ENCODE results near the gene POR.
A peak's percentile ranks its signal among the peaks of the same experiment; 100 is the strongest.
"Not testable (repeated sequence)": the region's sequence is repeated elsewhere in the genome, so short reads cannot be mapped to it uniquely, and the experiment has no call there.

POR gene

GRCh38 chr7:75875113-75876080 lies 39.6 kb upstream of the POR start:
- Histone ChIP-seq H3K4me3 (ENCODE audit: low read depth, low read length) (no peak overlapping the region), H3K27me3 (ENCODE audit: control insufficient read depth, insufficient read depth, low read length) (peaks cover 10% of the 10 kb centered on the region), H3K27ac (ENCODE audit: low read depth, low read length) (no peak overlapping the region), H3K36me3 (ENCODE audit: control insufficient read depth, insufficient read depth, low read length) (0 out of 2 replicates have a peak, but pooled peaks cover under 1% of the 10 kb centered on the region), H3K9me3 (ENCODE audit: control insufficient read depth, insufficient read depth, low read length) (no peaks in the 10 kb centered on the region), H3K4me1 (ENCODE audit: control insufficient read depth, insufficient read depth, low read length) (peaks cover 15% of the 10 kb centered on the region), H3K9ac (ENCODE audit: low read depth, low read length) (no peak overlapping the region)

DNA sequence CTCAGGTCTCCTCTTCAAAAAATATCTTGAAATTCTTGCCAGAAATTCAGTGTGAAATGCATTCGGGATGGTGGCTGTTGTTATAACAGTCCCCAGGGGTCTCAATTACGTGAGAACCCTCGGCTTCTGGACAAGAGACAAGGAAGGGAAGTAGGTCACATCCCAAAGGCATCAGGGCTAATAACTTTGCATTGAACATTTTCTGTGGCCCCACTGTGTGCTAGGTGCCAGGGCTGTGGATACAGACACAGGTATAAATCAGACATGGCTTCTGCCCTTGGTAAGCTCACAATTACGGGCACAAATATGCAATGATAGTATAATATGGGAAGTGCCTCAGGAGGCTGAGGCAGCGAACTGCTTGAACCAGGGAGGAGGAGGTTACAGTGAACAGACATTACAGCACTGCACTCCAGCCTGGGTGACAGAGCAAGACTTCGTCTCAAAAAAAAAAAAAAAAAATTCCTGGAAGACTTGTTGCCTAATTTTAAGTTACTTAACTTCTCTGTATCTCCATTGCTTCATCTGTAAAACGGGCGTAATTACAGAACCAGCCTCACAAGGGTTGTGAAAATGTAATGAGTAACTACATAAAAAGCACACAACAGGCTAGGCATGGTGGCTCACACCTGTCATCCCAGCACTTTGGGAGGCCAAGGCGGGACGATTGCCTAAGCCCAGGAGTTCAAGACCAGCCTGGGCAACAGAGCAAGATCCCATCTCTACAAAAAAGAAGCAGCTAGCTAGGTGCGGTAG lies 38.7 kb upstream of the POR start:
- no peaks in the 10 kb centered on the region for H3K9me3 ChIP-seq (ENCODE audit: control insufficient read depth, insufficient read depth, low read length)
- no peak overlapping the region for H3K9ac ChIP-seq (ENCODE audit: low read depth, low read length)
- H3K27ac ChIP-seq (ENCODE audit: low read depth, low read length) = no peak overlapping the region
- H3K4me3 ChIP-seq (ENCODE audit: low read depth, low read length) = no peak overlapping the region
- peaks cover 15% of the 10 kb centered on the region for H3K27me3 ChIP-seq (ENCODE audit: control insufficient read depth, insufficient read depth, low read length)
- H3K36me3 ChIP-seq (ENCODE audit: control insufficient read depth, insufficient read depth, low read length) = 0 out of 2 replicates have a peak, but pooled peaks cover 4% of the 10 kb centered on the region
- peaks cover 15% of the 10 kb centered on the region for H3K4me1 ChIP-seq (ENCODE audit: control insufficient read depth, insufficient read depth, low read length)

- H3K9ac ChIP-seq (ENCODE audit: low read depth, low read length) = no peak overlapping the region
- peaks cover 15% of the 10 kb centered on the region for H3K27me3 ChIP-seq (ENCODE audit: control insufficient read depth, insufficient read depth, low read length)
- H3K36me3 ChIP-seq (ENCODE audit: control insufficient read depth, insufficient read depth, low read length) = peaks cover 21% of the 10 kb centered on the region
- H3K27ac ChIP-seq (ENCODE audit: low read depth, low read length) = peak overlapping the region; percentile 39
- no peaks in the 10 kb centered on the region for H3K9me3 ChIP-seq (ENCODE audit: control insufficient read depth, insufficient read depth, low read length)
- peak overlapping the region; percentile 53 for H3K4me3 ChIP-seq (ENCODE audit: low read depth, low read length)
- H3K4me1 ChIP-seq (ENCODE audit: control insufficient read depth, insufficient read depth, low read length) = peaks cover 19% of the 10 kb centered on the region
Observed at GRCh38 chr7:75878312-75878768, 36.6 kb upstream of the POR start.

- peaks cover 15% of the 10 kb centered on the region for H3K27me3 ChIP-seq (ENCODE audit: control insufficient read depth, insufficient read depth, low read length)
- peaks cover 27% of the 10 kb centered on the region for H3K36me3 ChIP-seq (ENCODE audit: control insufficient read depth, insufficient read depth, low read length)
- H3K4me1 ChIP-seq (ENCODE audit: control insufficient read depth, insufficient read depth, low read length) = peaks cover 19% of the 10 kb centered on the region
- peak within 1 kb of the TSS; percentile 81 for H3K27ac ChIP-seq (ENCODE audit: low read depth, low read length)
- H3K4me3 ChIP-seq (ENCODE audit: low read depth, low read length) = peak within 1 kb of the TSS; percentile 86
- H3K9me3 ChIP-seq (ENCODE audit: control insufficient read depth, insufficient read depth, low read length) = no peaks in the 10 kb centered on the region
- peak within 1 kb of the TSS; percentile 73 for H3K9ac ChIP-seq (ENCODE audit: low read depth, low read length)
Observed at GRCh38 chr7:75878769-75879611, 36.0 kb upstream of the POR start, which contains the start of gene RHBDD2. RHBDD2 (plus strand) TSS chr7:75879034; CDS start chr7:75879083, 49 bp downstream.

GRCh38 chr7:75879771-75880184 lies 35.2 kb upstream of the POR start:
- peak overlapping the region; percentile 86 for H3K4me3 ChIP-seq (ENCODE audit: low read depth, low read length)
- peaks cover 19% of the 10 kb centered on the region for H3K4me1 ChIP-seq (ENCODE audit: control insufficient read depth, insufficient read depth, low read length)
- H3K9ac ChIP-seq (ENCODE audit: low read depth, low read length) = peak overlapping the region; percentile 73; the same call in 1 of the 2 replicates
- H3K27ac ChIP-seq (ENCODE audit: low read depth, low read length) = peak overlapping the region; percentile 23
- peaks cover 15% of the 10 kb centered on the region for H3K27me3 ChIP-seq (ENCODE audit: control insufficient read depth, insufficient read depth, low read length)
- H3K36me3 ChIP-seq (ENCODE audit: control insufficient read depth, insufficient read depth, low read length) = peaks cover 35% of the 10 kb centered on the region
- no peaks in the 10 kb centered on the region for H3K9me3 ChIP-seq (ENCODE audit: control insufficient read depth, insufficient read depth, low read length)

- no peaks in the 10 kb centered on the region for H3K9me3 ChIP-seq (ENCODE audit: control insufficient read depth, insufficient read depth, low read length)
- H3K4me1 ChIP-seq (ENCODE audit: control insufficient read depth, insufficient read depth, low read length) = peaks cover 19% of the 10 kb centered on the region
- H3K36me3 ChIP-seq (ENCODE audit: control insufficient read depth, insufficient read depth, low read length) = peaks cover 40% of the 10 kb centered on the region
- peaks cover 15% of the 10 kb centered on the region for H3K27me3 ChIP-seq (ENCODE audit: control insufficient read depth, insufficient read depth, low read length)
- peak overlapping the region; percentile 86 for H3K4me3 ChIP-seq (ENCODE audit: low read depth, low read length)
- H3K9ac ChIP-seq (ENCODE audit: low read depth, low read length) = no peak overlapping the region
- no peak overlapping the region for H3K27ac ChIP-seq (ENCODE audit: low read depth, low read length)
Observed at GRCh38 chr7:75880242-75880641, 34.7 kb upstream of the POR start.

DNA sequence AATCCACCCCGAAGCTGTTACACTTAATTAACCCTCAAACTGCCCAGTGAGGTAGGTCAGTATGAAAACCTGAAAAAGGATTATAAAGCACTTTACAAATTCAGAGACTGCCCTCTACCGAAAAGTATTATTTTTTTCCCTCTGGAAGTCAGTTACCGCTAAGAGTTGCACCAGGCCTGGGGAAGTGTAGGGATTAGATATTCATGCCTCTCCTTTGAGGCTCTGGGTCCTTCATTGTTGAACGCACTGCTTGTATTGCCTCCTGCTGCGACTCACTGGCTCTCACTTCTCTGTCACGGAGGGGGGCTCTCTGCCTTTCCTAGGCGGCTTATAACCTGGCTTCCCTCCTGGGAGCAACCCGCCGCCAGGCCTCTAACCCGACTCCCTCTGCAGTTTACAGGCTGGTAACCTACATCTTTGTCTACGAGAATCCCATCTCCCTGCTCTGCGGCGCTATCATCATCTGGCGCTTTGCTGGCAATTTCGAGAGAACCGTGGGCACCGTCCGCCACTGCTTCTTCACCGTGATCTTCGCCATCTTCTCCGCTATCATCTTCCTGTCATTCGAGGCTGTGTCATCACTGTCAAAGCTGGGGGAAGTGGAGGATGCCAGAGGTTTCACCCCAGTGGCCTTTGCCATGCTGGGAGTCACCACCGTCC lies 33.4 kb upstream of the POR start:
- Histone ChIP-seq H3K27me3 (ENCODE audit: control insufficient read depth, insufficient read depth, low read length) (peaks cover 15% of the 10 kb centered on the region), H3K9ac (ENCODE audit: low read depth, low read length) (no peak overlapping the region), H3K4me3 (ENCODE audit: low read depth, low read length) (no peak overlapping the region), H3K4me1 (ENCODE audit: control insufficient read depth, insufficient read depth, low read length) (peaks cover 19% of the 10 kb centered on the region), H3K27ac (ENCODE audit: low read depth, low read length) (no peak overlapping the region), H3K9me3 (ENCODE audit: control insufficient read depth, insufficient read depth, low read length) (no peaks in the 10 kb centered on the region), H3K36me3 (ENCODE audit: control insufficient read depth, insufficient read depth, low read length) (peaks cover 50% of the 10 kb centered on the region)

DNA sequence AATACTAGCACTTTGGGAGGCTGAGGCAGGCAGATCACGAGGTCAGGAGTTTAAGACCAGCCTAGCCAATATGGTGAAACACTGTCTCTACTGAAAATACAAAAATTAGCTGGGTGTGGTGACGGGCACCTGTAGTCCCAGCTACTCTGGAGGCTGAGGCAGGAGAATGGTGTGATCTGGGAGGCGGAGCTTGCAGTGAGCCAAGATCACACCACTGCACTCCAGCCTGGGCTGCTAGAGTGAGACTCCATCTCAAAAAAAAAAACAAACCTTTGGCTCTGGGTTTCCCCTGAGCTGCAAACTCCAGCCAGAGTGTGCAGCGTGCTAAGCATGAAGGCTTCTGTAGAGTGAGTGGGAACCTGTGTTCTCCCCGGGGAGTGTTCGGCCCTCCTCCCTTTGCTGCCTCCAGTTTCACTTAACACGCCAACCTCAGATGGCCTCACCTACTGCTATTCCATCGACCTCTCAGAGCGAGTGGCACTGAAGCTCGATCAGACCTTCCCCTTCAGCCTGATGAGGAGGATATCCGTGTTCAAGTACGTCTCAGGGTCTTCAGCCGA lies 31.6 kb upstream of the POR start:
- H3K9ac ChIP-seq (ENCODE audit: low read depth, low read length); H3K27ac ChIP-seq (ENCODE audit: low read depth, low read length); H3K9me3 ChIP-seq (ENCODE audit: control insufficient read depth, insufficient read depth, low read length); H3K4me3 ChIP-seq (ENCODE audit: low read depth, low read length): not testable (repeated sequence)
- Histone ChIP-seq H3K4me1 (ENCODE audit: control insufficient read depth, insufficient read depth, low read length) (peaks cover 16% of the 10 kb centered on the region), H3K36me3 (ENCODE audit: control insufficient read depth, insufficient read depth, low read length) (peaks cover 63% of the 10 kb centered on the region), H3K27me3 (ENCODE audit: control insufficient read depth, insufficient read depth, low read length) (peaks cover 15% of the 10 kb centered on the region)

- H3K4me1 ChIP-seq (ENCODE audit: control insufficient read depth, insufficient read depth, low read length) = peaks cover 13% of the 10 kb centered on the region
- H3K36me3 ChIP-seq (ENCODE audit: control insufficient read depth, insufficient read depth, low read length) = peaks cover 65% of the 10 kb centered on the region
- no peak overlapping the region for H3K27ac ChIP-seq (ENCODE audit: low read depth, low read length)
- H3K4me3 ChIP-seq (ENCODE audit: low read depth, low read length) = no peak overlapping the region
- H3K27me3 ChIP-seq (ENCODE audit: control insufficient read depth, insufficient read depth, low read length) = peaks cover 14% of the 10 kb centered on the region
- no peaks in the 10 kb centered on the region for H3K9me3 ChIP-seq (ENCODE audit: control insufficient read depth, insufficient read depth, low read length)
- no peak overlapping the region for H3K9ac ChIP-seq (ENCODE audit: low read depth, low read length)
Observed at GRCh38 chr7:75884476-75884875, 30.5 kb upstream of the POR start.

DNA sequence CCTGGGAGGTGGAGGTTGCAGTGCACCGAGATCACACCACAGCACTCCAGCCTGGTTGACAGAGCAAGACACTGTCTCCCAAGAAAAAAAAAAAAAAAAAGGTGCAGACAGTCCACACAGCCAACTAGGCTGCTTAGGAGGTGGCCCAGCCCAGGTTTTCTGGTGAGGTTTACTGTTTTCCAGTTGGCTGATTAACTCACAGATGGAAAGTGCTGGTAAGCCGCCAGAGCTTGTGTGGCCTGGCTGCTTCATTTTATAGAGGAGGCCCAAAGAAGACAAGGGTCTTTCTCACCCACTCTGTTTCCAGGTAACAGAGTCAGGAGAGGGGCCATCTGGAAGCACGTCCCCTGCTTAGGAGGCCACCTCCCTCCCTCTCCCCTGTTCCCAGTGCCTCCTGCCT lies 29.9 kb upstream of the POR start:
- H3K36me3 ChIP-seq (ENCODE audit: control insufficient read depth, insufficient read depth, low read length) = peaks cover 65% of the 10 kb centered on the region
- peaks cover 8% of the 10 kb centered on the region for H3K27me3 ChIP-seq (ENCODE audit: control insufficient read depth, insufficient read depth, low read length)
- H3K4me3 ChIP-seq (ENCODE audit: low read depth, low read length) = no peak overlapping the region
- no peak overlapping the region for H3K27ac ChIP-seq (ENCODE audit: low read depth, low read length)
- no peaks in the 10 kb centered on the region for H3K9me3 ChIP-seq (ENCODE audit: control insufficient read depth, insufficient read depth, low read length)
- no peak overlapping the region for H3K9ac ChIP-seq (ENCODE audit: low read depth, low read length)
- H3K4me1 ChIP-seq (ENCODE audit: control insufficient read depth, insufficient read depth, low read length) = peaks cover 8% of the 10 kb centered on the region

Measured in HUES48 (cell line).